NT2/D1 (cell line): Measurements from ENCODE around the gene ABHD10.

ENCODE experiments used
- YY1 ChIP-seq: IDR thresholded peaks from 2 replicates; pipeline ENCODE4 v1.6.1; 2011; ENCODE audit not compliant: insufficient read length, insufficient read depth
- ZNF274 ChIP-seq: IDR thresholded peaks from 2 replicates; pipeline ENCODE4 v1.6.1; 2011; ENCODE audit warnings: mild to moderate bottlenecking, low read depth, low read length

- TF ChIP-seq ZNF274 (no peak), YY1 (no peak)
These were observed 22.1 kb downstream of the ABHD10 start for GRCh38 chr3:112000966-112001365.
